ENCODE data around the gene POC5.
"Not testable (repeated sequence)": the region's sequence is repeated elsewhere in the genome, so short reads cannot be mapped to it uniquely, and the experiment has no call there.

The POC5 gene

GRCh38 chr5:75717082-75717922 lies at the start of gene POC5:
TSS of gene POC5 (minus strand) at chr5:75717437. CDS start at chr5:75712937, 4,500 bp downstream.
- peak; percentile 98 for DNase-seq

- DNase-seq, result no peak
Observed at GRCh38 chr5:75758116-75758515, 40.9 kb upstream of the POC5 start.

GRCh38 chr5:75756981-75757380 lies 39.7 kb upstream of the POC5 start:
- DNase-seq, result no peak

- no peak for DNase-seq
Observed at GRCh38 chr5:75756211-75756610, 39.0 kb upstream of the POC5 start.

GRCh38 chr5:75753182-75753581 lies 35.9 kb upstream of the POC5 start:
- no peak for DNase-seq

GRCh38 chr5:75744355-75744754 lies 27.1 kb upstream of the POC5 start:
- no peak for DNase-seq

- DNase-seq, result no peak
Observed at GRCh38 chr5:75736273-75736672, 19.0 kb upstream of the POC5 start.

- DNase-seq, result no peak
Observed at GRCh38 chr5:75734913-75735789, 17.9 kb upstream of the POC5 start.

- DNase-seq, result no peak
Observed at GRCh38 chr5:75733767-75734166, 16.5 kb upstream of the POC5 start.

GRCh38 chr5:75731515-75731914 lies 14.3 kb upstream of the POC5 start:
- DNase-seq, result not testable (repeated sequence)

- DNase-seq, result no peak
Observed at GRCh38 chr5:75729321-75729720, 12.1 kb upstream of the POC5 start.

GRCh38 chr5:75727931-75728330 lies 10.7 kb upstream of the POC5 start:
- no peak for DNase-seq

- DNase-seq, result not testable (repeated sequence)
Observed at GRCh38 chr5:75726224-75726623, 9.0 kb upstream of the POC5 start.

GRCh38 chr5:75723378-75723777 lies 6.1 kb upstream of the POC5 start:
- no peak for DNase-seq

GRCh38 chr5:75721573-75721972 lies 4.3 kb upstream of the POC5 start:
- DNase-seq, result no peak

GRCh38 chr5:75720882-75721281 lies 3.6 kb upstream of the POC5 start:
- no peak for DNase-seq

- DNase-seq, result peak; percentile 55
Observed at GRCh38 chr5:75716715-75717081, 539 bp downstream of the POC5 start.

GRCh38 chr5:75712091-75712490 lies 5.1 kb downstream of the POC5 start:
- no peak for DNase-seq

- no peak for DNase-seq
Observed at GRCh38 chr5:75711151-75711550, 6.1 kb downstream of the POC5 start.

- no peak for DNase-seq
Observed at GRCh38 chr5:75710637-75711036, 6.6 kb downstream of the POC5 start.

- no peak for DNase-seq
Observed at GRCh38 chr5:75707911-75708509, 9.2 kb downstream of the POC5 start.

GRCh38 chr5:75706775-75707174 lies 10.5 kb downstream of the POC5 start:
- DNase-seq, result no peak

GRCh38 chr5:75706016-75706415 lies 11.2 kb downstream of the POC5 start:
- DNase-seq, result no peak

GRCh38 chr5:75701856-75702255 lies 15.4 kb downstream of the POC5 start:
- DNase-seq, result no peak
